Bone marrow (tissue), 2 donors: ENCODE data around the gene TBXA2R.
A peak's percentile ranks its signal among the peaks of the same experiment; 100 is the strongest.

ENCODE experiments used
- DNase-seq, 2 donors: peaks; one replicate each; lab custom pipeline; 2025; lab: John Stamatoyannopoulos, UW

Gene TBXA2R

GRCh38 chr19:3551792-3552095, 54.9 kb downstream of the TBXA2R start:
- DNase-seq: no peak

- DNase-seq: no peak
These were observed 55.5 kb downstream of the TBXA2R start for GRCh38 chr19:3550947-3551791.

- no peak for DNase-seq
These were observed 56.9 kb downstream of the TBXA2R start for GRCh38 chr19:3549816-3550215.

- DNase-seq: no peak
These were observed 58.1 kb downstream of the TBXA2R start for GRCh38 chr19:3548606-3549005.

DNA sequence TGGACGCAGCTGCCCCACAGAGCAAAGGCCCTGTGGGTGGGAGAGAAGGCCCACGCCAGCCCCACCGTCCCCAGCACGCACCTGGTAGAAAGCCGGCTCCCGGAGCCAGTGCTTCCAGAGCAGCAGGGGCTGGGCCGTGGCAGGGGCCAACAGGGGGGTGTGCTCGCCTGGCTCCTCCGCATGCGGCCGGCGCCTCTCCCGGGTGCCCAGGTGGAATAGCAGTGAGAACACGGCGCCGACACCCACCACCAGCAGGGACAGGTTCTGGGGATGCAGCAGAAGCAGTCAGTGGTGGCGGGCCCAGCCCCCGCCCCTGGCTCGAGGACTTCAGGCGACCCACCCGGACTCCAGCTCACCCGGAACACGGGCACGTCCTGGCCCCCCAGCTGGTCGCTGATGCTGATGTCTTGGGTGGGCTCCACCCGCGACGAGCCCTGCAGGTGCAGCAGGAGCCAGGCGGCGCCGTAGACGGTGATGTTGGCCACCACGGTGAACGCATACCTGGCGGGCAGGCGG, 58.9 kb downstream of the TBXA2R start:
- no peak for DNase-seq

DNA sequence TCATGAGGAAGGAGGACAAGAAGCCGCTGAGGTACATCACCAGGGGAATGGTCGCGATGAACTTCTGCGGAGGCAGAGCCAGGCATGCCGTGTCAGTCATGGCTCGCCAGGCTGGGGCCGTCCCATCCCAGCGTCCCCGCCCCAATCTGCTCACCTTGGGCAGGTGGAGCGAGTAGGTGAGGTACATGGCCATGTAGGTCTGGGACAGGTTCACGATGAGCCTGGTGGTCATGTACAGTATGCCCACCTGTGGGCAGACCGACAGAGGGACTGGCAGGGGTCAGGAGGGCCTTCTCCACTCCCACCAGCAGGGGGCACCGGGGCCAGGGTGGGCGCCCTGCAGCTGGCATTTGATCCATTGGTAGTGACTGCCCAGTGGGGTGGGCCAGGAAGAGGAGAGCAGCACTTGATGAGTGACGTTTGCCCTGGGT, 59.4 kb downstream of the TBXA2R start:
- no peak for DNase-seq

DNA sequence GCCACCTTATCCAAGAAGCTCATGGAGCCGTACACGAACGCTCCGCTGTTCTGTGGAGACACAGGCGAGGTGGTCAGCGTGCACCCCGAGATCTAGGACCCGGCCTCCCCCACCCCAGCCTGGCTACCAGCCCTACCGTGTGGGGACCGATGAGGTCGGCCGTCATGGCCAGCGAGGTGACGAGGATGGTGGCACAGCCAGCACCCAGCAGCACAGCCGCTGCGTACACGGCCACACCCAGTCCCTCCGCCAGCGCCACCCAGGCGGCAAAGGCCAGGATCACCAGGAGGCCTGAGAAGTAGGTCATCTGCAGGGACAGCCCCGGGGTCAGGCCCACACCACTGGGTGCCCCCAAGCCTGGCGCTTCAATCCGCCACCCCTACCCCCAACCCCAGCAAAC, 60.6 kb downstream of the TBXA2R start:
- DNase-seq: no peak

- no peak for DNase-seq
These were observed 61.0 kb downstream of the TBXA2R start for GRCh38 chr19:3545669-3546034.

GRCh38 chr19:3544742-3545668, 61.7 kb downstream of the TBXA2R start:
- DNase-seq: peak; percentile 14 to 53
